NCI-H524 (cell line): ENCODE data around the gene TBX15.

ENCODE experiments used
- DNase-seq, 2 experiments: peaks; one replicate each; lab custom pipeline; 2025; lab: John Stamatoyannopoulos, UW

The TBX15 gene

DNA sequence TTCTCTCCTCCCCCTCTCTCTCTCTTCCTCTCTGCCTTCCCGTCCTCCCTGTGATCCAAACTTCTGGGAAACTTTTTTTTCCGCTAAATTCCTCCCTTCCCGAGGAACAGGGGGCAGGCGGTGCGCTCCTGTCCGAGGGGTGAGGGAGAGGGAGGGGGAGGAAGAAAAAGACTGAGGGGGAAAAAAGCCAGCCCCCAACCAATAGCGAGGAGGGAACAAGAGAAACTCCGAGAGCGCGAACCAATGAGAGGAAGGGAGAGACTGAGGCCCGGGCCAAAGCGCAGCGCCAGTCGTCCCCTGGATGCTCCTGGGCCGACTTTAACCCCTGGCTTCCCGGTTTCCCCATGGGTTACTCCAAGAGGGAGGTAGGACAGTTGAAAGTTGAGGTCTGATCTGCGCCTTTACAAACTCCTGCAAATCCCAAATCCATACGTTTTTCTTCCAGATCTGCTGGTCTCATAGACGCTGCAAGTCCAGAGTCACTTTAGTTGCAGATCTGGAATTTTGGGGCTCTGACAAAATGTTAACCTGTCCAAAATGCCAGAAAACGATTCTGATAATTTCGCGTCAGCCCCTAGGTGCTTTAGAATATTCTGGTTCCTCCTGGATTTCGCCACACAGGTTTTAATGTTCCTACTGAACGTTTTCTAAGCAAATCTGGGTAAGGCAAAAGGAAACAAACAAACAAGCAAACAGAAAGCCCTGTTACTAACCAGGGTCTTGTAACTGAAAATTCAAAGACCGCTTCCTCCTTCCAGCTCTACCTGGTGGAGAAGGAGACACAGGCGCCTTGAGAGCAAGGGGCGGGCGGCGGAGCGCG lies at the start of gene TBX15:
Gene TBX15 (minus strand): TSS at position 158 of the 820 bp plus-strand sequence. CDS start 548 bp downstream, outside the sequence.
- DNase-seq: no peak

DNA sequence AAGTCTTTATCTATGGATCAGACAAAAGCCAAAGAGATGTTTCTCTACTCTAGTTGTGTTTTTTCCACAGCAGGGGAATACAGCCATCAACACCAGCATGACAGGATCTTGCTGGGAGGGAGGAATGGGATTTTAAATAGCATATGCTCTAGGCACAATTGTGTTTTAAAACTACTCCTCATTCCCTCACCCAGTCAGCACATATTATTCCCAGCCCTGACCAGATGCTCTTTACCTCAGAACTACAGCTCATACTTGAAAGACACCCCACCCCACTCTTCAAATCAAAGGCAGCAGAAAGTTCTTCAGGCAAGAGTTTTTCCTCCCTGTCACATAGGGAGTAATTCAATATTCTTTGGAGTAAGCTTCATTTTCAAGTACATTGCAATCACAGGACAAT lies 46.2 kb upstream of the TBX15 start:
- DNase-seq: no peak

DNA sequence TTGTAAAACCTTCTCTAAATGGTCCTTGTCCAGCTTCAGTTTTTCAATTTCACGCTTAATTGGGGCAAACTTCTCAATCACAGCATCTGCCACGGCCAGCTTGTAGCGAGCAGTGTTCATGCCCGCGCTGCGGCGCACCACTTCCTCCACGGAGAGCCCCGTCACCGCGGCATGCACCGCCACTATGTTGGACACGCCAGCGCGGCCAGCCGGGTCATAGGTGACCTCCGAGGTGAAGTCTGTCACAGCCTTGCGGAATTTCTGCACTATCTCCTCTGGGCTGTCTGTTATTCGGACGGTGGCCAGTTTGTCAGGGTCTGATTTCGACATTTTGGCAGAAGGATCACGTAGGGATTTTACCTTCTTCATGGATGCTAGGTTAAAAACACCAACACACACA lies 44.8 kb upstream of the TBX15 start:
- DNase-seq: no peak

DNA sequence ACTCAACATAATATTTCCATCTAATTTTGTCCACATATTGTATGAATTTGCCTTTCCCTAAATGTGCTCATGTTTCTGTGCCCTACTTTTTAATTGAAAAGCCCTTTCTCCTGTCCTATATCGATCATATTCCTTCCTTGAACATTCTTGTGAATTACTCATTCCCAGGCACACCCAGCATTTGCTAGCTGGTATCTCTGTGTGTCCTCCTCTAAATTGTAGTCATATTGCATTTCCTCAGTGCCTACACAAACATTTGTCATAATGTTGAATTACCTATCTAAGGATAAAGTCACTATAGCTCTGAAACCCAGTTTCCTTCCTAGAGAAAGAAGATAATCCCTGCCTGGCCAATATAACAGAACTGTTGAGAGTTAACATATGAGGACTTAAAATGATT lies 39.6 kb upstream of the TBX15 start:
- DNase-seq: no peak

DNA sequence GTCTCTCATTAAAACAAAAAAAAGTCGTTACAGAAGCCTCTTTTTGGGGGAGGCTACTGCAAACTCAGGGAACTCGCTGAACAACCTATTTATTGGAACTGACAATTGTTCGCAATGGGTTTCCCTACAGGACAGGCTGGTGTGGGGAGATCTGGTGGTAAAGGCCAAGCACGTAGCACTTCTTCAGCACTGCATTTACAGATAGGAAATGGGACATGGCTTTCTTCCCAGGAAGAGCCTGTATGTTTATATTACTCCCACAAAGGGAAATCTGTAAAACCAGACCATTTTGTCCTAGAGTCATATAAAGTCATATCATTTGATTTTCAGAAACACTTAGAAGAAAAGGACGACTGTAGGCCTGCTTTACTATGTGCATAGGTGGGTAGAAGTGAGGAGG lies 38.8 kb upstream of the TBX15 start:
- no peak for DNase-seq

DNA sequence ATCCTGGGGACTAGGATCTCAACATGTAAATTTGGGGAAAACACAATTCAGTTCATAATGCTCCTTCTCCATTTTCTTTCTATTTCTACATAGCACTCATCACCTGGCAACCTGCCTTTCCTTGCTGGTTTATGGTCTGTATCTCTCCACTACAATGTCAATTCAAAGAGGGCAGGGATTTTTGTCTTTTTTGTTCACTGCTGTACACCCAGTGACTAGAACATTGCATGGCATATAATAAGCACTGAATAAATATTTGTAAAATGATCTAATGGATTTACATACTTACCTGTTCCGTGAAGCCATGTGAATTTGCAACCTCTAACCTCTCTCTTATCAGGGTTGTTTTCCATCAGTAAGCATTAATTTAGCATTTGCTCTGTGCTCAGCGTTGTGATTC lies 27.4 kb upstream of the TBX15 start:
- no peak for DNase-seq

DNA sequence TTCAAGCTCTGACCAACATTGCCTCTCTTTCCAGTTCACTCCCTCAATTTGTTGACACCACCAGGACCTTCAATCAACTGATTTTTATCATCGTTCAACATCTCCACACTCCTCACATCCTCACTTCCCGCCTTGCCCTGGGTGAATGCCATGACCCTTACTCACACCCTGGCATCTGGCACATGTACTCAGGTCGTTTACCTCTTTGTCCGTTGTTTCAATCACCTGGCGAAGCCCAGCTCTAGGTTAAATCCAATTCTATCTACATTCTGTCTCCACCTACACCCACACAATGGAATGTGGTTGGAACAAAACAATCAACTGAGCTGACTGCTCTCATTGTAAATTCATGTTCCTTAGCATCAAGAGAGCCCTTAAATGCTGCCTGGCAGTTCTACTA lies 24.2 kb upstream of the TBX15 start:
- no peak for DNase-seq

DNA sequence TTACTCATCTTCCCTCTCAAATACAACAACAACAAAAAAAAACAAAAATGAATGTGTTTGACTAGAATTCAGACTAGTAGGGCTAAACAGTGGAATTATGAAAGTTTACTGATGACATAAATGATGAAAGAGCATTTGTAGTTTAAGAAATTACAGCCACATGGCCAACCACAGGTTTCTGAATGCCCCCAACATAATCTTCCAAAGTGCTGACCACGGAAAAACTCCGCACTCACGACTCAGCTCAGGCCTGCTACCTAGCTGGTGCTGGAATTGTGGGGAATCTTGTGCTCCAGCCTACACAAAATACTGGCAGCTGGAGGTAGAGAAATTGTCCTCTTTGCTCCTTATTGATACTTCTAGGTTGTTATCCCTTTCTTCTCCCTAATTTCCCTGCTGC lies 23.6 kb upstream of the TBX15 start:
- DNase-seq: no peak

DNA sequence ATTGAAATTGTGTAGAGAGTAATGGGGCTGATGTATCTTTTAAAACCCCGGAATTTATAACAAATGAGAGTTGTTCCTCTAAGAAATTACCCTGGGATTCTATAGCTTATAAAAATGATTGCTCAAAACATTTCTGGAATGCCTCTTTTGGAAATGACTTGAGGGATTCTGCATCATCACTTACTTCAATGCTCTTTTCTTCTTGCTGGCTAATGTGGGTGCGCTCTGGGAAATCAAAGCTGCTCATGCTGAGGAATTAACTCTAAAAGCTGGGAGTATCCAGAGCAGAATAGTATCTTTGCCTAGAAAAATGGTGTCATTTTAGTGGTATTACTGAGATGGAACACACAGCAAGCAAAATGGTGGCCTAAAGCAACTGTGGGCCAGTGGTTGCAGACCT lies 23.0 kb upstream of the TBX15 start:
- DNase-seq: no peak

DNA sequence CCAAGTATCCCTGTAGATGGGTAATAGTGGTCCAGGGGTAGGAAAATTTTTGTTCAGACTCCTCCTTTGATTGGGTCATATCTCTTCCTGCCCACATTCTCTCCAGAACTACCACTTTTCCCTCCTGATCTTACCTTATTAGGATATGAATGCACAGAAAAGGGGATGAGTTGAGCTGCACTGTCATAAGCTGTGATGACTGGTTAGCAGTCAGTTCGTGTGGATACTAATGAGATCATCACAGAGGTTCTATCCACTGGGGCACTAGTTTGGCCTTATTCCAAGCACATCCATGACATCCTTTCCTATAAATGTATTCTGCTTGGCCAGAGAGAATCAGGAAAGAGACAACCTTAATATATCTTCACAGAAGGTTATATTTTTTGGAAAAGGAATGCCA lies 22.1 kb upstream of the TBX15 start:
- DNase-seq: no peak

DNA sequence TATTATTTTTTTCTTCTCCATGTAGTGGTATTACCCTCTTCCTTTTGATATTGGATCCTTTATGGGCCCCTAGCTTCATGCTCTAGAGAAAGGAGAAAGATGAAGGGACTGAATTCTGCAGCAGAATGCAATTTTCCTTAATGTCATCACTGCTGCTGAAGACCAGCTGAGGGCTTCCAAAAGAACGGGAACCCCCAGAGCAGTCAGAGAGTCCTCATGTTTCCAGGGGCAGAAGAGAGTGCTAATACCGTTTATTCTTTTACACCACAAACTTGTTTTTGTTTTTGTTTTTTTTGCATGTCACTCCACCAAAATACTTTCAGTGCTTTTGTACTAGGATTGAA lies 21.1 kb upstream of the TBX15 start:
- no peak for DNase-seq

DNA sequence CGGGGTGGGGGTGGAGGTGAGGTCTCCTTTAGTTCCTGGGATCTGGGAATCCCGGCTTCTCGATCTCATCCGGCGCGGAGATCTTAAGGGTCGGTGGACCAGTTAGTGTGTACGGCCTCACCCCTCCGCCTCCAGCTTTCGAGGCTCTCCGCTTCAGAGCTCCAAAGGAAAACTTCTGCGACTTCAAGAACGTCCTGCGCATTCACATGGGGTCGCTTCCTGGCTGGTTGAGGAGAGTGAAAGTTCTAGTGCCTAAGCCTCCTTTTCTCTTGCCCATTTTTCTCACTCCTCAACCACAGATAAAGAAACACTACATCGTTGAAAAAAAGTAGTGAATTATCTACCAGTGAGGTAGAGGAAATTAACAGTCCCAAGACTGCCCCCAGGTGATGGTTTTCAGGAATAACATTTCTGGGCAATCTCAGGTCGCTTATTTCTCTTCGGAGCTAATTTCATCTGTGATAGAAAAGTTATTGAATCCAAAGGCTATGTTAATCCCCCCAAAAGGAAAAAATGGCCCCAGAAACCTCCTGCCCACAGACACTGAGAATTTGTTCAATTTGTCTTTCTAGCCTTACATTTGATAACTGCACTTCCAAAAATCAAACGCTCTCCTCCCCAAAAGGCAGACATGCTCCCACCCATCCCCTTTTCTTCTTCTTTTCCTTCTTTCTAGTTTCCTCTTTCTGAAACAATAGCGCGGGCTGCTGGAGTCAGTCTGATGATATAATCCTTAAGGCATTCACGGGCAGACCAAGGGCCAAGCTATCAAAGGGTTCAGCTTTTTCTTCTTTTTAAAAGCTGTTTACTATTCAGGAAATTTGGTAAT lies 20.6 kb upstream of the TBX15 start:
- peak; percentile 31 to 68 for DNase-seq

DNA sequence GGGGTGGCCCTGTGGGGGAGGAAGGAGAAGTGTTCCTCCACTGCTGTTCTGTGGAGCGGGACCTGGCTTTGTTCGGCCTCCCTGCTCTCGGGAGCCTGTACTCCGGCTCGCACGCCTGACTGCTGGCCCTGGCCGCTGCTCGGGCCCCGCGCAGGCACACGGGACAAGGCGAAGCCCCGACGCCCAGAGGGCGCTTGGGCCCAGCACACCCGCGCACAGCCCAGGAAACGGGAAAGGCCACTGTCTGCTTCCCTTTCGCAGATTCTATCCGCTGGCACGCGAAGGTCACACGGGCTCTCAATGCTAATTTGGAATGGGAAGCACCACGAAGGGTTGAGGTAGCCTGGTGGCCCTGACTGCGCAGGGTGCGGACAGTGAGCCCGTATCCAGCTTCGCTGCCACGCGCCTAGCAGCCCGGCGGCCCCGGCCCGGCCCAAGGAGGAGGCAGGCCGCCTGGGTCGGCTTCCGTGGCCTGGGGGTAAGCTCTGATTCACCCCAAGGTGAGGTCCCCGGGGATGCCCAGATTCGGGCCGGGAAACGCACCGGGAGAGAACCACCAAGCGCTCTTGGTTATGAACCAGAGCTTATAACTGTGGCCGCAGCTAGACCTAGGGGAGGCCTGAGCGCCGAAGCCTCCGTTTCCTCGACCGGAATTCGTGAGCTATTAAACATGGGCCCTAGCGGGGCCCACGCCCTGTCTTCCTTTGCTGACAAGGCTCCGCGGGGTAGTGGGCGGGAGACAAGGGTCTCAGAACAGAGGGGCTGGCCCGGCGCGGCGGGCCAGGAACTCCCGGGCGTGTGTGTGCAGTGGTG lies 19.7 kb upstream of the TBX15 start:
- DNase-seq: peak; percentile 18 to 19

DNA sequence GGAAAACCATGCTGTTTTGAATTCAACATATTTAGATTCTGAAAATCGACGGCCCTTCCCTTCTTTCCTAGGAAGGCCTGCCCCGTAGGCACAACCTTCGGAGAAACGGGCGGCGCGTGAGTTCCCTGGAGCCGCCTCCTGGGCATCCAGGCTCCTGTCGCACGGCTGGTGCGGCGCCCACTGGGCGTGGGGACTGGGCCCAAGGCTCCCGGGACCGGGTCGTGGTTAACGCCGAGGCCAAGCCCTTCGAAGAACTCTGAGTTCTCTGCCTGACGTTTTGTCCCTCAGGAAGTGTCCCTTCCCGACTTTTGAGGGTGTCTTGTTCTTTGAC lies 19.2 kb upstream of the TBX15 start:
- peak in 1 of 2 experiments; percentile 7 for DNase-seq

DNA sequence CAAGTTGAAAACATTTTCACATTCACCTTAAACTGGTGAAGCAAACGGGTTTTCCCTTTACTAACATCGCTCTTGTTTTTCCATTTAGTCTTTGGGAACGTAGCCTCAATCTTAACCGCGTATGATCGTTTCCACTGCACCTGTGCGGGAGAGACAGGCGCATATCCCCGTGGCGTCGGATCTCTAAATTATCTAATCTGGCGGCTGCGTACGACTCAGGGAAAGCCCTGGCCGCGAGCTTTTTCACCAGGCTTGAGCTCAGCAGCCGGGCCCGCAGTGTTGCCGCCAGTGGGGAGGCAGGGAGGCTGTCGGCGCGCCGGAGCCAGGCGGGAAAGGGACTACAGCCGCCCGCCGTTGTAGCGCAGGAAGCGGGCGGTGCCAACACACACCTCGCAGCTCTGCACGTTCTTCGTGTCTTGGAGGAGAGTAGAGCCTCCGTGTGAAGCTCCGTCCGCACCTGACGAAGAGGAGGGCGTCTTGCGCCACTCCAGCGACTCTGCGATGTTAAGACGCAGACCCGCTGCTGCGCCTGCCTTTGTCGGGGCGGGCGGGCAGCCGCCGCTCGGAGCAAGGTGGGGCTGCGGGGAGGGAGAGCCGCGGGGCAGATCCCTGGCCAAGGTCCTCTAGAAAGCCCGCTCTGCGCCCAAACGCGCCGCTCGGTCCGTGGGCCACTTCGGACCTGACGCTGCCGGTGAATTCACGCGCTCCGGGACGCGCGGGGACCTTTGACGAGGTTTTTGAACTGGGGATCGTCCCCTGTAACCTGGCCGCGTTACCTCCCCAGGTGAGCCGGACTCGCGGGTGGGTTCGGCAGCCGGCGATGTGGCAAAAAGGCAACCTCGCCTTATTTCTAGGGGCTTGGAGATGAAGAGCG lies 18.5 kb upstream of the TBX15 start:
- peak in 1 of 2 experiments; percentile 27 for DNase-seq

DNA sequence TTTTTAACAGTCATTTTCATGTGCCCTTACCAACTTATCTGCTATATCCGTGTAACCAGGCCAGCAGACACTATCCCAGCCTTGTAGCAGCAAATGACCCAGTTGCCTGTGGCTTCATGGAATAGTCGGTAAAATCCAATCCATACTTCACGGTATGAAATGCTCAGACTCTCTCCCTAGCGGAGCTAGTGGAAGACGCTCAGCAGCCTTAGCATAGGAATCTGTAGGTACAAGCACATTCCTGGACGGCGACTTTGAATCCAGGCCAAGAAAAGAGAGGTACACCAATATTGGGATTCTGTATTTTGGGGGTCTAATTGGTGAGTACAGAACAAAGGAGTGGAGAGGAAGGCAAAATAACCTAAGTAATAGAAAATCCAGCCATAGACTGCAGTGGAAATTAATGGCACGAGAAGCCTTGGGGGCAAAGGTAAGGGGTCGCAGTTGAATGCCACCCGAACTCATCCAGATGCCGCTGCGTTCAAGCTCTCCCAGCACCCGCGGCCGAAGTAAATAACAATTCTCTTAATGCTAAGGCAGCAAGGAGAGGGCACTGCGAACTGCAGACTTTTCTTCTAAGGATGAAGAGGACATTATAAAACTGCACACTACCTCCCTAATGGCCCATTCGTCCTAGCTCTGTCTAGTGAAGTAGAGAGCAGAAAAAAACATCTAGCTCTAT lies 17.7 kb upstream of the TBX15 start:
- DNase-seq: no peak

DNA sequence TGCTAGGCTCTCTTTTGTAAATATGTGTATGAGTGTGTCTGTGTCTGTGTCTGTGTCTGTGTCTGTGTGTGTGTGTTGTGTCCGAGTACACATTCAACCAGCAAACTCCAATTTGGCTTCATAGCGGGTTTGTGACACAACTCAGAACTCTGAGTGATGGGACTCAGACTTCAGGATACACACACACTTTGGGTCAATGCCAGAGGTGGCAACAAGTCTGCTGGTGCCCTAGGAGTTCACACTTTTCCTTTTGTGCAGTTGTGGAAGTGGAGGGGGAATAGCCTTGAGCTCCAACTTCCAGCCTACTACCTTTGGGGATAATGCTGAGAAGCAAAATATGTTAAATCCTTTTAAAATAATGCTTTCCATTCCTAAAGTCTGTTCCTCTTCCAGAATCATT lies 16.6 kb upstream of the TBX15 start:
- no peak for DNase-seq

DNA sequence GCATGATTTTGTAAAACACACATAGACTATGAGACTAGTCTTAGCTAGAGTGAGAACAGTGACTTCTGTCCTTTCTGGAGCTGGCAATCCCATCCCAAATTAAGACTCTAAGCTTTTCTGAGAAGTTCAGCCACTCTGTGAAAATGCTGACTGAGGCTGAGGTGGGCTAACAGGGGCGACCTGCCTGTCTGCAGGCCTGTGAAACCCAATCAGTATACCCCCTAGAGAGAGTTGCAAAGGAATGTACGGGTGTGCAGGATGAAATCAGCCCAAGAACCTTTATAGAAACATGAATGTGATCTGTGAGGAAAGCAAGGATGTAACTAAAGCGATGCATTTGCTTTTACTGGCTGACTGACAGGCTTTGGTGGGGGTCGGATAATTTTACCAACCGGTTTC lies 16.0 kb upstream of the TBX15 start:
- DNase-seq: no peak

DNA sequence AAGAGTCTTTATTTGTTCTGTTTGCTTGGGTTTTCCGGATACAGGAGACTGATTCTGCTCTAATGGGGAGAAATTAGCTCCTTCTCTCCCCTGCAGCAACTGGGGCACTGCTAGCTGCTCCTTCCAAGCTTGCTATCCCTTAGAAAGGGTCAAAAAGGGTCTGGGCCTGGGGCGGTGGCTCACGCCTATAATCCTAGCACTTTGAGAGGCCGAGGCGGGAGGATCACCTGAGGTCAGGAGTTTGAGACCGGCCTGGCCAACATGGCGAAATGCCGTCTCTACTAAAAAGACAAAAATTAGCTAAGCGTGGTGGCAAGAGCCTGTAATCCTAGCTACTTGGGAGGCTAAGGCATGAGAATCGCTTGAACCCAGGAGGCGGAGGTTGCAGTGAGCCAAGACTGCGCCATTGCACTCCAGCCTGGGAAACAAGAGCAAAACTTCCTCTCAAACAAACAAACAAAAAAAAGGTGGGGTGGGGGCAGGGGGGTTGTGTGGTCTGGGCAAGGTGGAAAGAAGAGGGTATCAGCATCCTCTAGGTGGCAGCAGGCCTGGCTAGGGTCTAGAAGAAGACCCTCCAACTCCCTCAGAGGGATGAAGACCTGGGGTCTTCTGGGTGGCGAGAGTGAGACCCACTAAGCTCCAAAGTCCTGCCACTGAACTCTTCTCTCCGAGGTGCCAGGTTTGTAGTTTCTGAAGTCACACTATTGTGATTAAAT lies 15.4 kb upstream of the TBX15 start:
- no peak for DNase-seq

DNA sequence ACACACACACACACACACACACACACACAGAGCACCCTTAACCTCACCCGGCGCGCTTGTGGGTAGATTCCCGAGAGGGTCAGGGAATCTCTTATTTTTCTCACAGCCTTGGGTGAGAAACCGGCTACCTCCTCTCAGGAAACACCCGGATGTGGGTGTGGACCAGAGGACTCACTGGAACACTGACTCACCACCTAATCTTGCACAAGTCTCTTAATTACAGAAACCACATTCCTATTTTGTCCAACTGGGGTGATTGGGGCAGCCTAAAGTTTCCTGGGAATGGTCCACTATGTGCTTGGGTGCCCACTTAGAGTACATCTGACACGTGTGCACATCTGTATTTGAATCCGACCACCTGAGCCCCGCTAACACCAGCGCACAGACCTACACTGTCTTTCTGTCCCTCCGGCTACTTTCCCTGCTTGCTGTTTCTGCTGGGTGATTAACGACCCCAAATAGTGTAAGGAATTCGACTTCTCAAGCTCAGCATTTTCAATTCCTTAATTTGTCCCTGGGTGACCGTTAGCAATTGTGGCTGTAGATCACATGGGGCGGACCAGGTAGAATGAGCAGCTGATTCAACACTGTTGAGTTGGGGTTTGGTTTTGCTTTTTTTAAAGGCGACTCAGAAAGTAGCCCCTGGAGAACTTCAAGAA lies 14.0 kb upstream of the TBX15 start:
- no peak for DNase-seq
